ENCODE measurements around the gene HSF5.

- no peak for TF ChIP-seq ISL1 (CRISPR knock-in tag; IDR thresholded peaks at IDR 0.05)
- no peak for TF ChIP-seq BACH2 (CRISPR knock-in tag; IDR thresholded peaks at IDR 0.05; ENCODE audit: borderline replicate concordance)
Measured at GRCh38 chr17:58394534-58395223, 93.5 kb downstream of the HSF5 start.
